ENCODE results near the gene CA9.
A peak's percentile ranks its signal among the peaks of the same experiment; 100 is the strongest.
"Not testable (repeated sequence)": the region's sequence is repeated elsewhere in the genome, so short reads cannot be mapped to it uniquely, and the experiment has no call there.

CA9 gene

DNA sequence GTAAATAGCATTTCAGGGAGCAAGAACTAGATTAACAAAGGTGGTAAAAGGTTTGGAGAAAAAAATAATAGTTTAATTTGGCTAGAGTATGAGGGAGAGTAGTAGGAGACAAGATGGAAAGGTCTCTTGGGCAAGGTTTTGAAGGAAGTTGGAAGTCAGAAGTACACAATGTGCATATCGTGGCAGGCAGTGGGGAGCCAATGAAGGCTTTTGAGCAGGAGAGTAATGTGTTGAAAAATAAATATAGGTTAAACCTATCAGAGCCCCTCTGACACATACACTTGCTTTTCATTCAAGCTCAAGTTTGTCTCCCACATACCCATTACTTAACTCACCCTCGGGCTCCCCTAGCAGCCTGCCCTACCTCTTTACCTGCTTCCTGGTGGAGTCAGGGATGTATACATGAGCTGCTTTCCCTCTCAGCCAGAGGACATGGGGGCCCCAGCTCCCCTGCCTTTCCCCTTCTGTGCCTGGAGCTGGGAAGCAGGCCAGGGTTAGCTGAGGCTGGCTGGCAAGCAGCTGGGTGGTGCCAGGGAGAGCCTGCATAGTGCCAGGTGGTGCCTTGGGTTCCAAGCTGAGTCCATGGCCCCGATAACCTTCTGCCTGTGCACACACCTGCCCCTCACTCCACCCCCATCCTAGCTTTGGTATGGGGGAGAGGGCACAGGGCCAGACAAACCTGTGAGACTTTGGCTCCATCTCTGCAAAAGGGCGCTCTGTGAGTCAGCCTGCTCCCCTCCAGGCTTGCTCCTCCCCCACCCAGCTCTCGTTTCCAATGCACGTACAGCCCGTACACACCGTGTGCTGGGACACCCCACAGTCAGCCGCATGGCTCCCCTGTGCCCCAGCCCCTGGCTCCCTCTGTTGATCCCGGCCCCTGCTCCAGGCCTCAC lies at the start of gene CA9:
TSS of gene CA9 (plus strand) at position 797 of the 893 bp plus-strand sequence. CDS start at position 829, 32 bp downstream.
- DNase-seq = no peak

DNA sequence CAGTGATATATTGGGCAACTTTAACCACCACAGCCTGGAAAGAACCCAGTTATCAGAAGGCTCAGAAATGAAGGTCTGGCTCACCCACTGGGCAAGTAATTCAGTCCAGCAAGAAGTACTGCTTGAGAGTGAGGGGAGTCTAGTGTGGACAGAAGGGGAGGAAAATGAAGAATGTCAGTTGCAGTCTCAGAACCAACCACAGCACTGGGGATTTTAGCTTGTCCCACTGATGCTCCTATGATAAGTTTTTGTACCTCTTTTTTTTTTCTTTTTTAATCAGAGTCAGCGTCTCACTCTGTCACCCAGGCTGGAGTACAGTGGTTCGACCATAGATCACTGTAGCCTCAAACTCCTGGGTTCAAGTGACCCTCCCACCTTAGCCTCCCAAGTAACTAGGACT lies 46.2 kb upstream of the CA9 start:
- DNase-seq = no peak

DNA sequence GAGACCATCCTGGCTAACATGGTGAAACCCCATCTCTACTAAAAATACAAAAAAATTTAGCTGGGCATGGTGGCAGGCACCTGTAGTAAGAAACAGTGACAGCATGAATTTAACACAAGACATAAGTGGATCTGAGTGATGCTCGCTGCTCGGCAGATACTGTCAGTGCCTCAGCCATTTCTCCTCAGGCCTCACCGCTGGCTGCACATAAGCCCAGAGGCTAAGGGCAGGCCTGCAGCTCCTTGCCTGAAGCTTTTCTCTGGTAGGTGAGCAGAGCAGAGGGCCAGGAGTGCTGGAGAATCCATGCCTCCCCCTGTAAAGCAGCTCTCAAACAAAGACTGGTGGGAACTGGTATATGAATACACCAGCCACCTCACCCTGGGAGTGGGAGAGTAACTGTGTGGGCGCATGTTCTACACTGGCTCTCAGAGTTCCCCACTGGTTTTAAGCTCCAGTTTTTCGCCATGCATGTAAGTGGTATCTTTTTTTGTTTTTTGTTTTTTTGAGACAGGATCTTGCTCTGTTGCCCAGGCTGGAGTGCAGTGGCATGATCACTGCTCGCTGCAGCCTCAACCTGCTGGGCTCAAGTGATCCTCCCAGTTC lies 45.2 kb upstream of the CA9 start:
- no peak for DNase-seq

DNA sequence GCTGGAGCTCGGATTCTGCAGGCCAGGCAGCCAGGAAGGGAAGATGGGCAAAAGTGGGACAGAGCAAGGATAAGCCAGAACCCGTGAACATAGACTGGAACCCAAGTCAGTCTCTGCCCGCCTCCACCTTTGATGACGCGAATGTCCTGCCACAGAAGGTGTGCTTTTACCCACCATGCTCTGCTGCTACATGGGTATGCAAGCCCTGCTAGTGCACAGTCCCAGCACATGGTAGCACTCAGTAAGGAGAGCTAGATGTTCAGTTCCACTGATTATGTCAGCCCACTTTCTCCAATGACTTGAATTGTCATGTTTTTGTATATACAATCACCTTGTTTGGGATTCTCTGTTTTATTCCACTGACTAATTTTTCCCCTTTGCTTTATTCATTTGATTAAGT lies 44.1 kb upstream of the CA9 start:
- DNase-seq = no peak

DNA sequence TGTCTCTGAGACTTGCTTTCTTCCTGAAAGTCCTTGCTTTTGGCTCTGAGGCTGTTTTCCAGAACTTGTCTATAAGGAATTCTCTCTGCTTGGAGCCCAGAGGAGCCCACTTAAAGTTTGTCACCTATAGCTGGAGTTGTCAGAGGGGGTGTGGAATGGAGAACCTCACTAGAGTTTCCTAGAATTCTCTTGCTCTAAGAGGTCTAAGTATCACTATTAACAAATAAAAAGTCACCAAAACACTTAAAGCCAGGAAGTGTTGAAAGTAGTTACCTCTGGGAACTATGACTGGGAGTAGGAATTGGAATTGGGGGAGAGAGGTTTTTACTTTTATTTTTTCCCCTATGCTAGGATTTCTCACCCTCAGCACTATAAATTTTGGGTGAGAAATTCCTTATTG lies 38.0 kb upstream of the CA9 start:
- no peak for DNase-seq

DNA sequence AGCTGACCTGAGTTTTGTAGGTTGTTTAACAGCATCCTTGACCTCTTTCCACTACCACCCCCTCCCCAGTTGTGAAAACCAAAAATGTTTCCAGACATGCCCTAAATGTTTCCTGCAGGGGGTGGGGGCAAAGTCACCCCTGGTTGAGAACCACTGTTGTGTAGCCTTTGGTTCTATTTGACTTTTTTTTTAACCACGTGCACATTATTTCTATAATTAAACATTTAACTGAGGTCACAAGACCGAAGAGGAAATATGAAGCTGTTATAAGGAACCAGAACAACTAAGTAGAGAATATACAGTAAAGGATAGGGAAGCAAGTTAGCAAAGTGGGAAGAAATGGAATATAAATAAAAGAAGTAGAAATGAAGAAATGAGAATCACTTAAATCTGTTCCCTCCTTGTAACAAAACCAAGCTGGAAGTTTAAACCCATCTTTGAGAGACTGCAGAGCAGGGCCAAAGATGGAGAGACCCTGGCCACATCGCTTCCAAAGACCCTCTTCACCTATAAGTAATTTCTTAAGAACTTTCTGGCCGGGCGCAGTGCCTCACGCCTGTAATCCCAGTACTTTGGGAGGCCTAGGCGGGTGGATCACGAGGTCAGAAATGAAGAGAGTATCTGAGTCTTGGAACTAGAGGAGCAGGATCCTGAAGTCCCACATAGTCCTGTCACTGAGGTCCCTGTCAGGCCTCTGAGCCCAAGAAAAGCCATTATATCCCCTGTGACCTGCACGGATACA lies 37.4 kb upstream of the CA9 start:
- no peak for DNase-seq

DNA sequence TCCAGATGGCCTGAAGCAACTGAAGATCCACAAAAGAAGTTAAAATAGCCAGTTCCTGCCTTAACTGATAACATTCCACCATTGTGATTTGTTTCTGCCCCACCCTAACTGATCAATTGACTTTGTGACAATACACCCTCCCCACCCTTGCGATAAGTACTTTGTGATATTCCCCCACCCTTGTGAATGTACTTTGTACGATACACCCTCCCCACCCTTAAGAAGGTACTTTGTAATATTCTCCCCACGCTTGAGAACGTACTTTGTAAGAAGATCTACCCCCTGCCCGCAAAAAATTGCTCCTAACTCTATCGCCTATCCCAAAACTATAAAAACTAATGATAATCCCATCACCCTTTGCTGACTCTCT lies 36.9 kb upstream of the CA9 start:
- not testable (repeated sequence) for DNase-seq

DNA sequence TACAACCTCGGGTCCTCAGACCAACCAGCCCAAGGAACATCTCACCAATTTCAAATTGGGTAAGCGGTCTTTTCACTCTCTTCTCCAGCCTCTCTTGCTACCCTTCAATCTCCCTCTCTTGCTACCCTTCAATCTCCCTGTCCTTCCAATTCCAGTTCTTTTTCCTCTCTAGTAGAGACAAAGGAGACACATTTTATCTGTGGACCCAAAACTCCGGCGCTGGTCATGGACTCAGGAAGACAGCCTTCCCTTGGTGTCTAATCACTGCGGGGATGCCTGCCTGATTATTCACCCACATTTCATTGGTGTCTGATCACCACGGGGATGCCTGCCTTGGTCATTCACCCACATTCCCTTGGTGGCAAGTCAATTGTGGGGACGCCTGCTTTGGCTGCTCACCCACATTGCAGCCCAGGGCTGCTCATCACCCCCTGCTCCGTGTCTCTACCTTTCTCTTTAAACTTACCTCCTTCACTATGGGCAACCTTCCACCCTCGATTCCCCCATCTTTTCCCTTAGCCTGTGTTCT lies 36.2 kb upstream of the CA9 start:
- DNase-seq = not testable (repeated sequence)

DNA sequence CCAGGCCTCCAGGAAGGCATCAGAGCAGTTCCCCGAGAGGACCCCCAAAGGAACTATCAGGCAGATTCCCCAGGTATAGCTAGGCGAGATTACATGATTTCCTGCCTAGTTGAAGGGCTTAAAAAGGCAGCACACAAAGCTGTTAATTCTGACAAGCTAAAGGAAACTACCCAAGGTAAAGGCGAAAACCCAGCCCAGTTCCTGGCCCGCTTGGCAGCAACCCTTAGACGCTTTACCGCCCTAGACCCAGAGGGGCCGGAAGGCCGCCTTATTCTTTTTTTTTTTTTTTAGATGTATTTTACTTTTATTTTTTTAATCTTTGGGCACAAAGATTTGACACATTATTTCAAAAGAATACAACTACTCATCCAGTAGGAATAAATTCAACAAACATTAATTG lies 35.0 kb upstream of the CA9 start:
- DNase-seq = not testable (repeated sequence)

DNA sequence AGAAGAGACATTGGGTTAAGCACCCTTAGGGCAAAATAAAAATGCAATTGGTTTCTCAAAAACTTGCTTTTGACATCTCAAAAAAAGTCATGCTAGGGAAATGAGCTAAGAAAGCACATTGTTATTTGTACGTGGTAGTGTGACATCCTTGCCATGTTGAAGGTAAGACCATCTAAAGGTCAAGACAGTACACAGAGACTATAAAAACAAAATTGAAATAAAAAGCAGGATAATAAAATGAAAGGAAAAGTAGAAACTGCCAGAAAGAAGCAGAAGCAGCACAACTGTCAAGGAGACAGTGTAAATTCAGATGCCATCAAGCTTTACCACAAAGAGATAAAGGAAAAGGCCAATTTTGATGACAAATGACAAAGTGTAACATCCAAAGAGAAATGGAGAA lies 34.5 kb upstream of the CA9 start:
- DNase-seq = not testable (repeated sequence)

DNA sequence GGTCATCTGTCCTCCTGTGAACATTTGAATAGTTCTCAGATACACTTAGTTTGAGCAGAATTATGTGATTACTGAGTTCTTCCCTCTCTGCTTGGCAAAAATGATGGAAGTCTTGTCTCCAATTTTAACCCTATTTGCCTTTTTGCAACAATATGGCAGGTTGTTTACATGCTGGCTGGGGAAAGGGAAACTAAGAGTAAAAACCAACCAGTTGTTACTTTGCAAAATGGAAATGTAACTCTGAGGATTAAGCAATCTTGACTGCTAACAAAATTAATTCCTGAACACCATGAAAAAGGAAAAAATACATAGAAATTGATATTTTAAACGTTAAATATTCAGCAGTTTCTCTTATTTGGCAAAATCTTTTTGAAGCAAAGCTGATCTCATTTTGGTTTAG lies 34.1 kb upstream of the CA9 start:
- DNase-seq = no peak

DNA sequence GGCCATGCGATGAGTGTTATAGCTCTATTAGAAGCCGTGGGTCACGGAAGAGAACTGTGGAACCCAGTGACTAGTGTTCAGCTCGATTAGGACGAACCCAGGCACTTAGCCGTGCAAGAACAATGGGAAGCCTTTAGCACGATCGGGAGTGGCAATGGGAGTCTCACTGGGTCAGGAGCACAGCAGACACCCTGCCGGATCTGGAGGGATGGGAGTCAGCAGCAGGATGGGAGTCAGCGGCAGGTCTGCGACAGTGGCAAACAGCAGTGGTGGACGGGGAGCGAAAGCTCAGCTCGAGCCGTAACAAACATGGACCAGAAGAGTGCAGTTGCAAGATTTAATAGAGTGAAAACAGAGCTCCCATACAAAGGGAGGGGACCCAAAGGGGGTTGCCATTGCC lies 33.3 kb upstream of the CA9 start:
- not testable (repeated sequence) for DNase-seq

DNA sequence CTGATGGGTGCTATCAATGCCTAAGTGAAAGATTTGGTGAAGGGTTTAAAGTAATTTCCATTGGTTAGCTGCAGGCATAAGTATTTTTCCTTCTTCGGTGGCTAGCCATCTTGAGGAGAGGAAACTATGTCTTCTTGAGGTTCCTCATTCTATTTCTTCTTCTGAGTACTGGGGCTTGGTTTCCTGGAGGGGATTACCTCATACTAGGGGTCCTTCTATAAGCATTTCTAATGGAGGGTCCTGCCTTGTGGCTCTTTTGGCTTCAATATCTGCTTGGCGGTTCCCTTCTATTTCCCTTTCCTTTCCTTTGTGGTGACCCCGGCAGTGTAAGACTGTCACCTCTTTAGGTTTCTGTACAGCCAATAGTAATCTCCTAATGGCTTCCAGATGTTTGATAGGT lies 32.2 kb upstream of the CA9 start:
- not testable (repeated sequence) for DNase-seq

DNA sequence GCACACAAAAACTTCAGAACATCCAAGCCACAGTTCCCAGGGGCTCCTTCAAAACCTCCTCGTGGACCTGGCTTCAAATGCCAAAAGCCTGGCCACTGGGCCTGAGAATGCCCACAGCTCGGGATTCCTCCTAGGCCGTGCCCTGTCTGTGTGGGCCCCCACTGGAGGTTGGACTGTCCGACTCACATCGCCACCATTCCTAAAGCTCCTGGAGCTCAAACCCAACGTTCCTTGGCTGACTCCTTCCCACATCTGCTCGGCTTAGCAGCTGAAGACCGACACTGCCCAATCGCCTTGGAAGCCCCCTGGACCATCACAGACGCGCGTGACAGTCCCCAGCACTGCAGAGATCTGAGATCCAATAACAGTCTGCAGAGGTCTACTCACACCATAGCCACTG lies 30.7 kb upstream of the CA9 start:
- no peak for DNase-seq

DNA sequence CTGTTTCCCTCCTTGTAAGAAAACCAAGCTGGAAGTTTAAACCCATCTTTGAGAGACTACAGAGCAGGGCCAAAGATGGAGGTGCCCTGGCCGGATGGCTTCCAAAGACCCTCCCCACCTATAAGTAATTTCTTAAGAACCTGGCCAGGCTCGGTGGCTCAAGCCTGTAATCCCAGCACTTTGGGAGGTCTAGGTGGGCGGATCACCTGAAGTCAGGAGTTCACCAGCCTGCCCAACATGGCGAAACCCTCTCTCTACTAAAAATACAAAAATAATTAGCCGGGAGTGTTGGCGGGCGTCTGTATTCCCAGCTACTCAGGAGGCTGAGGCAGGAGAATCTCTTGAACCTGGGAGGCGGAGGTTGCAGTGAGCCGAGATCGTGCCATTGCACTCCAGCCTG lies 28.0 kb upstream of the CA9 start:
- DNase-seq = not testable (repeated sequence)

DNA sequence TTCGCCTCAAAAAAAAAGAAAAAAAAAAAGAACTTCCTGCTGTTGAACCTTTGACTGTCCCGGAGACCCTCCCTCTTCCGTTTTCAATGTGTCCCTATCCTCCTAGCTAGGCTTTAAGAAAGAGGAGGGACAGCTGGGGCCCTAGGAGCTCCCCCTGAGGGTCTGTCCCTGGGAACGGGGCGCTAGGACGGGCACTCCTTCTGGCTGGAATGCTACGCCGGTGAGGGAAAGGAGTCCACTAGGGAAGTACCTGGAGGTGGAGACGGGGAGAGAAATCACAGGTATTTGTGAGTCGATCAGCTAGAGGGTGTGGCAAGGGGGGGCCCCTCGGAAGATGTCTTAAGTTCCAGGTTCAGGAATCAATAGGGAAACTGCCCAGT lies 27.6 kb upstream of the CA9 start:
- DNase-seq = no peak

DNA sequence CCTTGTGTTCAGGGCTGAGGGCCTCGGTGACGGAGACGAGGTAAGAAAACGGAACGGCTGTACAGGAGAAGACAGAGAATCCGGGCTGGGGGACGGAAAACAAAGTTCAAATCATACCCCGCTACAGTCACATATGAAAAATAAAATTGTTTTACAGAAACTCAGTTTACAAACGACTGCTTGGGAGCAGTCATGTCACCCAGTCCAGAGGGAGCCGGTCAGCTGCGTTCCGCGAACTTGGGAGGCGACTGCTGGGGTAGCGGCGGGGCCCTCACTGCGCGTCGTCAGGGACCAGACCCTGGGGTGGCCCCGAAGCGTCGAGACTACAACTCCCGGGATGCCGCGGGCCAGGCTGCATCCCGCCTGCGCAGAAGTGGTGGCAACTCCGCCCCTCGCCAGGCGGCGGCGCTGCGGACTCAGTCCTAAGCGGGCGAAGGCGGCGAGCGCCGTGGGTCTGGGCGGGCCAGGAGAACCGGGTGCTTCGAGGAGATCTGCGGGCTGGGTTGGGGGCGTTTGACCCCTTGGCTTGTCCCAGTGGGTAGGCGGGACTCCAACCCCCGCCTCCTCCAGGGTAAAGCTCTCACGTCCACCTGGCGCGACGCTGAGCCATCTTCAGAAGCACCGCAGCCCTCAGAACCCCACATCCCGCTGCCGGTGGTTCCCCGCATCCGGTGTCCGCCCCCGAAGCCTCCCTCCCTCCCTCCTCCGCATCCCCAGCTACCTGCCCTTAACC lies 27.0 kb upstream of the CA9 start:
- DNase-seq = peak; percentile 25

DNA sequence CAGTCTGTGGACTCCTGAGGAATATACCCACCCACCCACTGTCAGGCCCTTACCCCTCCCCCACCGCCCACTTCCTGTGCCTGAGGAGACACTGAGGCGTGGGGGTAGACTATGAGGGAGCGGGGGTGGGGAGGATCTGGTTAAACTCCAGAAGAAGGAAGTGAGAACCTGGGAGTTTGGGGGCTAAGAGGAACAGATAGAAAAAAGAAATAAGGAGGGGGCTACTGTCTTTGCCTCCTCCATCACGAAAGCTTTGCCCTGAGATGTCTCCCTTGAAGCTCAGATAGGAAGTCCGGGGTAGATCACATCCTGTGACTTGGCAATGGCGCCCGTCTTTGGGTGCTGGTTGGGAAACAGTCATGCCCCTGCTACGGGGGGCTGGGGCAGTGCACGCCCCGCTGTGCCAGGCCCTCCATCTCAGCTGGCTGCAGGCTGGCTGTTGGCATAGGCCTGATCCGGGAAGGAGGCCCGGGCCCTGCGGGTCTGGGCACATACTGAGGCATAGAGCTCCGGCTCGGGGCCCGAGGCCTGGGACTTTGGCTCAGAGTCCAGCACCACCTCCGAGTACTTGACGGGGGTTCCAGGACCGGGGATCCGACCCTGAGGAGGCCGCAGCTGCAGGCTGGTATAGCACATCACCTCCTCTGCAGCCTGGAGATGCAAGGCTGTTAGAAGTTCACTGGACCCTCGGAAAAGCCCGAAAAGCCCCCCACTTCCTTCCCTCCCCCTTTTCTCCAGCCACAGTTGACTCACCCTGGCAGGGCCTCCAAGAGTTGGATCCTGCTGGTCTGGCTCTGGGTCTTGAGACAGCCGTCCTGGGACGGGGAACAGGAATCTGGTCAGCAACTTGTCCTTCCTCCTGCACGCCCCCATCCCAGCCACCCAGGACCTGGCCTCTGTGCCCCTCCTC lies 24.0 kb upstream of the CA9 start:
- DNase-seq = no peak

DNA sequence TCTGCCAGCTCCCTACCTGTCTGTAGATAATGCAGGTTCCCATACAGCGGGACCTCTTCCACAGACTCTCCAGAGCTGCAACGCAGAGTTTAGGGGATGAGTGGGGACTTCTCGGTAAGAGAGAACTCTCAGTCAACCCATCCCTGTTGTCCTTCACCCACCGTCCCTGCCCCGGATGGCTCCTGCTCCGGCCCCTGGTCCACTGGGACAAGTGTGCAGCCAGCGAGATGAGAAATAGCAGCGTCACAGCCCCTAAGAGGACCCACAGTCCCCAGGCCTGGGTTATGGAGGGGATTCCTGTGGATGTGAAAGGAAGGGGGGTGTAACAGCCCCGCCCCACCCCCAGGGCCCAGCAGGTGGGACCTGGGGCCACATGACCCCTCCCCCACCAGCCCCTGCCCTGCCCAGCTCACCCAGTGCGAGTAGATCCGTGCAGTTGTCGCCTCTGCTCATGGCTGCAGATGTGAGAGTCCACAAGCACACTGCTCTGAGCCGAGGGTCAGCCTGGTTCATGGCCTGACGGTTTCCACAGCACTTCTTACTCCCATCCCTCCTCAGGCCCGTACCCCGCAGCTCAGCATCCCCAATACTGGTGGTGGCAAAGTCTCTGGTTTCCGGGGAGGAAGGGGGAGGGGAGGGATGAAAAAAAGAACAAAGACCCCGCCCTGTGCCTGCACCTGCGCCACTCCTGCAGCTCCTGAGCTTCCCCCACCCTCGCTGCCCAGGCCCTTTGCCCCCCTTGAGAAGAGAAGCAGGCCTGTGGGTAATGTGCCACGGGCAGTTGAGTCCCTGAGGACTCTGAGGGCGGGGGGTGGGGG lies 23.2 kb upstream of the CA9 start, which contains the start of gene SIT1:
TSS of gene SIT1 (minus strand) at position 591 of the 818 bp plus-strand sequence. CDS start at position 513, 78 bp downstream.
- no peak for DNase-seq

DNA sequence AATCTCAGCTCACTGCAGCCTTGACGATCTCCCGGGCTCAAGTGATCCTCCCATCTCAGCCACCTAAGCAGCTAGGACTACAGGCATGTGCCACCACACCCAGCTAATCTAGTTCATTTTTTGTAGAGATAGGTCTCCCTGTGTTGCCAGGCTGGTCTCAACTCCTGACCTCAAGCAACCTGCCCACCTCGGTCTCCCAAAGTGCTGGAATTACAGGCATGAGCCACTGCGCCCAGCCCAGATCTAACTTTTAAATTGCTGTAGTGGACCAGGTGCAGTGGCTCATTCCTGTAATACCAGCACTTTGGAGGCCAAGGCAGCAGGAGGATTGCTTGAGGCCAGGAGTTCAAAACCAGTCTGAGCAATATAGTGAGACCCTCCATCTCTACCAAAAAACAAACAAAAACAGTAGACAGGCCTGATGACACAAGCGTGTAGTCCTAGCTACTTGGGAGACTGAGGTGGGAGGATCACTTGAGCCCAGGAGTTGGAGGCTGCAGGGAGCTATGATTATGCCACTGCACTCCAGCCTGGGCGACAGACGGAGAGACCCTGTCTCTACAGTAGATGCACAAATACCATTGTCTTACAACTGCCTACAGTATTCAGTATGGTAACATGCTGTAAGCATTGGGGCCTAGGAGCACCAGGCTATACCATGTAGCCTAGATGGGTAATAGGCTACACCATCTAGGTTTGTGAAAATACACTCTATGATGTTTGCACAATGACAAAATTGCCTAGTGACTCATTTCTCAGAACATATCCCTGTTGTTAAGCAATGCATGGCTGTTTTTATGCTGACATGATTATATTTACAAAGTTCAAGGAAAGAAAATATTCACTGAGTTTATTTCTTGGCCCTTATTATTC lies 21.5 kb upstream of the CA9 start:
- DNase-seq = no peak

All from GOT3 (cell line).